Kidney epithelial cell (primary cell): ENCODE results near the gene GPRC5D. TPM values are rescaled to one million over a fixed set of nuclear protein-coding genes. Genes with fewer than 3 reads are reported as not detected.
A peak's percentile ranks its signal among the peaks of the same experiment; 100 is the strongest.

Source experiments
- DNase-seq: peaks from one replicate; pipeline ENCODE4 v3.0.0-alpha.2; 2010; ENCODE audit warnings: low read depth
- H3K27me3 ChIP-seq: 2 replicates; pipeline ENCODE4 v1.6.0; 2011; ENCODE audit warnings: low read length; ENCODE audit not compliant: control insufficient read depth, insufficient read depth
- H3K36me3 ChIP-seq: 2 replicates; pipeline ENCODE4 v1.5.1; 2011; ENCODE audit warnings: low read length; ENCODE audit not compliant: control insufficient read depth, insufficient read depth
- H3K4me3 ChIP-seq: 2 replicates; pipeline ENCODE4 v1.5.1; 2011; ENCODE audit warnings: low read depth, mild to moderate bottlenecking, control low read depth, low read length
- CTCF ChIP-seq: IDR thresholded peaks from 2 replicates; pipeline ENCODE4 v1.5.1; 2011; ENCODE audit warnings: mild to moderate bottlenecking, moderate library complexity, low read length, control low read depth, inconsistent platforms; ENCODE audit not compliant: insufficient read depth, poor library complexity, severe bottlenecking
- total RNA-seq: library from RNA; depleted of rRNA; stranded (reverse); fragments of >200 nt; gene quantifications from 2 replicates; pipeline ENCODE4 v1.2.3, GENCODE V29; 2015

GPRC5D gene
- total RNA-seq, 1 donor from 2014 or later = not detected

- Histone ChIP-seq H3K4me3 (no peak overlapping the region), H3K27me3 (no peaks in the 10 kb centered on the region), H3K36me3 (no peaks in the 10 kb centered on the region)
- TF ChIP-seq CTCF = no peak
- no peak for DNase-seq
Measured at GRCh38 chr12:12934556-12934955, 17.4 kb downstream of the GPRC5D start.

GRCh38 chr12:12933742-12934141 lies 18.2 kb downstream of the GPRC5D start:
- no peak for DNase-seq
- H3K36me3 ChIP-seq = no peaks in the 10 kb centered on the region
- TF ChIP-seq CTCF = no peak
- no peak overlapping the region for H3K4me3 ChIP-seq
- H3K27me3 ChIP-seq = no peaks in the 10 kb centered on the region

GRCh38 chr12:12930633-12931219 lies 21.2 kb downstream of the GPRC5D start:
- H3K36me3 ChIP-seq = no peaks in the 10 kb centered on the region
- DNase-seq = no peak
- no peak for TF ChIP-seq CTCF
- no peak overlapping the region for H3K4me3 ChIP-seq
- no peaks in the 10 kb centered on the region for H3K27me3 ChIP-seq

GRCh38 chr12:12929696-12930095 lies 22.3 kb downstream of the GPRC5D start:
- H3K36me3 ChIP-seq = no peaks in the 10 kb centered on the region
- TF ChIP-seq CTCF = no peak
- no peak for DNase-seq
- H3K4me3 ChIP-seq = no peak overlapping the region
- no peaks in the 10 kb centered on the region for H3K27me3 ChIP-seq

GRCh38 chr12:12927211-12928079 lies 24.5 kb downstream of the GPRC5D start:
- Histone ChIP-seq H3K4me3 (peak overlapping the region; percentile 34), H3K36me3 (no peaks in the 10 kb centered on the region), H3K27me3 (no peaks in the 10 kb centered on the region)
- no peak for DNase-seq
- TF ChIP-seq CTCF = no peak
